Measurements from ENCODE around the gene GBE1.

The GBE1 gene

GRCh38 chr3:81490541-81491288 lies 270.7 kb downstream of the GBE1 start:
- Histone ChIP-seq H3K79me2 (no peaks in the 10 kb centered on the region), H3K27me3 (ENCODE audit: control insufficient read depth, insufficient read depth, low read length) (no peaks in the 10 kb centered on the region), H3K4me2 (ENCODE audit: low read length) (no peak overlapping the region), H3K9ac (no peak overlapping the region), H2AFZ (no peak overlapping the region), H3K36me3 (ENCODE audit: control insufficient read depth, insufficient read depth, low read length) (no peaks in the 10 kb centered on the region), H3K27ac (no peak overlapping the region), H3K4me1 (no peaks in the 10 kb centered on the region), H3K9me3 (ENCODE audit: control insufficient read depth, low read length) (no peaks in the 10 kb centered on the region), H3K4me3 (ENCODE audit: low read depth, low read length) (no peak overlapping the region)
- TF ChIP-seq, protein P1, sequence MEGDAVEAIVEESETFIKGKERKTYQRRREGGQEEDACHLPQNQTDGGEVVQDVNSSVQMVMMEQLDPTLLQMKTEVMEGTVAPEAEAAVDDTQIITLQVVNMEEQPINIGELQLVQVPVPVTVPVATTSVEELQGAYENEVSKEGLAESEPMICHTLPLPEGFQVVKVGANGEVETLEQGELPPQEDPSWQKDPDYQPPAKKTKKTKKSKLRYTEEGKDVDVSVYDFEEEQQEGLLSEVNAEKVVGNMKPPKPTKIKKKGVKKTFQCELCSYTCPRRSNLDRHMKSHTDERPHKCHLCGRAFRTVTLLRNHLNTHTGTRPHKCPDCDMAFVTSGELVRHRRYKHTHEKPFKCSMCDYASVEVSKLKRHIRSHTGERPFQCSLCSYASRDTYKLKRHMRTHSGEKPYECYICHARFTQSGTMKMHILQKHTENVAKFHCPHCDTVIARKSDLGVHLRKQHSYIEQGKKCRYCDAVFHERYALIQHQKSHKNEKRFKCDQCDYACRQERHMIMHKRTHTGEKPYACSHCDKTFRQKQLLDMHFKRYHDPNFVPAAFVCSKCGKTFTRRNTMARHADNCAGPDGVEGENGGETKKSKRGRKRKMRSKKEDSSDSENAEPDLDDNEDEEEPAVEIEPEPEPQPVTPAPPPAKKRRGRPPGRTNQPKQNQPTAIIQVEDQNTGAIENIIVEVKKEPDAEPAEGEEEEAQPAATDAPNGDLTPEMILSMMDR (IDR thresholded peaks at IDR 0.05), result peak; percentile 68

- no peak overlapping the region for H3K4me2 ChIP-seq (ENCODE audit: low read length)
- no peak overlapping the region for H3K9ac ChIP-seq
- no peak overlapping the region for H3K4me3 ChIP-seq (ENCODE audit: low read depth, low read length)
- no peaks in the 10 kb centered on the region for H3K9me3 ChIP-seq (ENCODE audit: control insufficient read depth, low read length)
- no peaks in the 10 kb centered on the region for H3K4me1 ChIP-seq
- no peaks in the 10 kb centered on the region for H3K27me3 ChIP-seq (ENCODE audit: control insufficient read depth, insufficient read depth, low read length)
- no peaks in the 10 kb centered on the region for H3K79me2 ChIP-seq
- TF ChIP-seq, protein P1 (IDR thresholded peaks at IDR 0.05), result no peak
- H3K27ac ChIP-seq, result no peak overlapping the region
- no peak overlapping the region for H2AFZ ChIP-seq
- H3K36me3 ChIP-seq (ENCODE audit: control insufficient read depth, insufficient read depth, low read length), result no peaks in the 10 kb centered on the region
Measured at GRCh38 chr3:81485444-81485865, 276.0 kb downstream of the GBE1 start.

DNA sequence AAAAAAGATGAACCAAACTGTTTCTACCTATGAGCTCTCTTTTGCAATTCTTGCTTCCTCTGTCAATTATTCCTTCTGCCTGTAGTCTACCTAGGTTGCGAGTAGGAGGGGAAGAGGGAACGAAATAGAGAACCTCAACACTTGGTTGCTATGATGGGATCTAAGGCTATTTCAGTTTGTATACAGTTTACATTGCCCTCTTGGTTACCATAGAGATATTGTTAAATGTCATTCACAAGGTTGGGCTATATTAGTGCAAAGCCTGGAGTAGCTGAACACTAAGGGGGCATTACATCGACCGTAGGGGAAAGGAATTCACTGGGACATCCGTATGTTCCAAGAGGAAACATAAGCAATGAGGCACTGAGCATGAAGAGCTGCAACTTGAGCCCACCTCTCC lies 276.9 kb downstream of the GBE1 start:
- Histone ChIP-seq H3K9me3 (ENCODE audit: control insufficient read depth, low read length) (no peaks in the 10 kb centered on the region), H3K27ac (no peak overlapping the region), H3K4me1 (no peaks in the 10 kb centered on the region)

DNA sequence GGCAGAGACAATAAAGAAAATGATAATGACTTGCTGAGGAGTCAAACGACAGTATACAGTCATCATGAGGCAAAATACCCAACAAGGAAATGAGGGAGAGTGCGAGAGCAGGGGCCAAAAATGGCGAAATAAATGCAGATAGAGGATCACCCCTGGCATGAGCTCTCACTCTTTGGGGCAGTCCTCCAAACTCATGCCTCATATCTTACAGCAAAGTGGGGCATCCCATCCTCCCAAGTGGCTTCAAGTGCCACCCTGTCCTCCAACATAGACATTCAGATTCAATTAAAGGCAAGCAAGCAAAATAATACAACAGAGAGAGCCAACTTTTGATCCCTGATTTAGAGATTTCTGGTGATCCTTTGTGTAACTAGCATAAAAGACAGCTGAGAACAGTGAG lies 278.4 kb downstream of the GBE1 start:
- Histone ChIP-seq H3K4me3 (ENCODE audit: low read depth, low read length) (no peak overlapping the region), H3K79me2 (no peaks in the 10 kb centered on the region)
- TF ChIP-seq, protein P1 (IDR thresholded peaks at IDR 0.05), result no peak

More for the DNA sequence above, 276.9 kb downstream of the GBE1 start:
- Histone ChIP-seq H2AFZ (no peak overlapping the region), H3K79me2 (no peaks in the 10 kb centered on the region), H3K4me3 (ENCODE audit: low read depth, low read length) (no peak overlapping the region), H3K36me3 (ENCODE audit: control insufficient read depth, insufficient read depth, low read length) (no peaks in the 10 kb centered on the region), H3K27me3 (ENCODE audit: control insufficient read depth, insufficient read depth, low read length) (no peaks in the 10 kb centered on the region), H3K4me2 (ENCODE audit: low read length) (no peak overlapping the region), H3K9ac (no peak overlapping the region)
- TF ChIP-seq, protein P1 (IDR thresholded peaks at IDR 0.05), result no peak

DNA sequence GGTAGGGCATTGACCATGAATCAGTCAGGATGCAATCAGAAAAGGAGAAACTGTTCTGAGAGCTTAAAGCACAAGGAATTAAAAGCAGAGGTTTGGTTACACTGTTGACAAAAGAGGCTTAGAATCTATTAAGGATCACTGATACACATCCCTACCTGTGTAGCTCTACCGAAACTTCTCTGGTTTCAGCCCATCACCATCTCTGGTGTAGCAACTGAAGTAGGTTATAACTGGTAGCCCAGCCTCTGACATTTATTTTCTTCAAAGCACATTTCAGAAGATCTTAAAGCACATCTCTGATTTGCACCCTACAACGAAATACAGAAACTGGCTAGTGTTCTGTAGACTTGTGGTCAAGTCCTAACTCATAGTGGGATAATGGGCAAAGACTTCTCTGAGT lies 283.7 kb downstream of the GBE1 start:
- H3K27me3 ChIP-seq (ENCODE audit: control insufficient read depth, insufficient read depth, low read length), result no peaks in the 10 kb centered on the region

More for the DNA sequence above, 278.4 kb downstream of the GBE1 start:
- no peaks in the 10 kb centered on the region for H3K9me3 ChIP-seq (ENCODE audit: control insufficient read depth, low read length)
- H2AFZ ChIP-seq, result no peak overlapping the region
- no peak overlapping the region for H3K9ac ChIP-seq
- no peak overlapping the region for H3K27ac ChIP-seq
- H3K4me1 ChIP-seq, result no peaks in the 10 kb centered on the region
- H3K36me3 ChIP-seq (ENCODE audit: control insufficient read depth, insufficient read depth, low read length), result no peaks in the 10 kb centered on the region
- H3K27me3 ChIP-seq (ENCODE audit: control insufficient read depth, insufficient read depth, low read length), result no peaks in the 10 kb centered on the region
- no peak overlapping the region for H3K4me2 ChIP-seq (ENCODE audit: low read length)

More for the DNA sequence above, 283.7 kb downstream of the GBE1 start:
- Histone ChIP-seq H3K9ac (no peak overlapping the region), H3K27ac (no peak overlapping the region), H2AFZ (no peak overlapping the region), H3K9me3 (ENCODE audit: control insufficient read depth, low read length) (no peaks in the 10 kb centered on the region), H3K36me3 (ENCODE audit: control insufficient read depth, insufficient read depth, low read length) (no peaks in the 10 kb centered on the region), H3K79me2 (no peaks in the 10 kb centered on the region), H3K4me1 (no peaks in the 10 kb centered on the region), H3K4me2 (ENCODE audit: low read length) (no peak overlapping the region), H3K4me3 (ENCODE audit: low read depth, low read length) (no peak overlapping the region)
- TF ChIP-seq, protein P1 (IDR thresholded peaks at IDR 0.05), result no peak

Measured in parathyroid adenoma (tissue), 2 donors.